SK-N-SH (cell line): ENCODE results near the gene KRT13. TPM values are rescaled to one million over a fixed set of nuclear protein-coding genes. Genes with fewer than 3 reads are reported as not detected.
"Not testable (repeated sequence)": the region's sequence is repeated elsewhere in the genome, so short reads cannot be mapped to it uniquely, and the experiment has no call there.

Source experiments
- CTCF ChIA-PET: fragments of 300-600, 350-600 bp; formaldehyde crosslinking; extraction: SDS; loops from one replicate; lab custom pipeline; 2021; lab: Yijun Ruan, JAX
- POLR2A ChIA-PET: fragments of 350-600 bp; sonication (Branson Sonifier 250); formaldehyde crosslinking; extraction: SDS; loops from one replicate; lab custom pipeline; 2020; ENCODE audit warnings: antibody characterized with exemption, inconsistent platforms; lab: Yijun Ruan, JAX
- DNase-seq: peaks from one replicate; pipeline ENCODE4 v3.0.0; 2012
- H2AFZ ChIP-seq: fragments of 200-600 bp; sonication (generic); 2 replicates; pipeline ENCODE4 v1.8.1; 2016; ENCODE audit warnings: antibody characterized with exemption, mild to moderate bottlenecking, low read depth
- H3F3A ChIP-seq: fragments of 200-600 bp; sonication (generic); replicated peaks from 2 replicates; pipeline ENCODE3; 2016; ENCODE audit warnings: antibody characterized with exemption, mild to moderate bottlenecking; ENCODE audit not compliant: insufficient read depth
- H3K27ac ChIP-seq, 2 experiments: fragments of 200-500 bp in 1 of 2; fragments of 200-600 bp in 1 of 2; sonication (Bioruptor generic) in 1 of 2; sonication (generic), shearing (Covaris generic) in 1 of 2; 2 replicates each; pipeline versions ENCODE4 v1.5.1 to v1.6.1; 2014 to 2016; ENCODE audit warnings: low read depth in 2 of 2, inconsistent platforms in 1 of 2, low read length in 1 of 2, mild to moderate bottlenecking in 1 of 2, mixed read lengths in 1 of 2
- H3K27me3 ChIP-seq: fragments of 200-600 bp; sonication (generic), shearing (Covaris generic); 2 replicates; pipeline ENCODE4 v1.6.1; 2016; ENCODE audit warnings: mixed run types; ENCODE audit not compliant: insufficient read depth
- H3K36me3 ChIP-seq, 2 experiments: fragments of 200-500 bp in 1 of 2; fragments of 200-600 bp in 1 of 2; sonication (Bioruptor generic) in 1 of 2; sonication (generic) in 1 of 2; replicated peaks in 1 of 2; 2 replicates each; pipeline versions ENCODE3 to v1.5.1; 2014 to 2016; ENCODE audit warnings: low read length in 1 of 2, mild to moderate bottlenecking in 1 of 2; ENCODE audit not compliant: insufficient read depth in 2 of 2, control insufficient read depth in 1 of 2
- H3K4me1 ChIP-seq, 2 experiments: fragments of 200-500 bp in 1 of 2; fragments of 200-600 bp in 1 of 2; sonication (Bioruptor generic) in 1 of 2; sonication (generic), shearing (Covaris generic) in 1 of 2; 2 replicates each; pipeline versions ENCODE4 v1.5.1 to v1.6.1; 2014 to 2016; ENCODE audit warnings: low read depth in 1 of 2, low read length in 1 of 2, mixed run types in 1 of 2; ENCODE audit not compliant: insufficient read depth in 2 of 2, control insufficient read depth in 1 of 2
- H3K4me2 ChIP-seq: fragments of 200-600 bp; sonication (generic), shearing (Covaris generic); 2 replicates; pipeline ENCODE4 v1.6.1; 2017; ENCODE audit warnings: mixed run types
- H3K4me3 ChIP-seq, 2 experiments: fragments of 200-500 bp in 1 of 2; fragments of 200-600 bp in 1 of 2; sonication (Bioruptor generic) in 1 of 2; sonication (generic), shearing (Covaris generic) in 1 of 2; 2 replicates each; pipeline versions ENCODE4 v1.5.1 to v1.8.1; 2014 to 2016; ENCODE audit warnings: low read depth in 2 of 2, inconsistent platforms in 1 of 2, low read length in 1 of 2, mild to moderate bottlenecking in 1 of 2, mixed read lengths in 1 of 2, moderate library complexity in 1 of 2
- H3K79me2 ChIP-seq: fragments of 200-600 bp; sonication (generic); 2 replicates; pipeline ENCODE4 v1.8.1; 2017; ENCODE audit warnings: mild to moderate bottlenecking; ENCODE audit not compliant: insufficient read depth
- H3K9ac ChIP-seq: fragments of 200-600 bp; sonication (generic); 2 replicates; pipeline ENCODE4 v1.6.1; 2017; ENCODE audit warnings: mixed run types
- H3K9me2 ChIP-seq: fragments of 200-600 bp; sonication (generic); 2 replicates; pipeline ENCODE4 v1.6.1; 2017; ENCODE audit warnings: mixed run types
- H3K9me3 ChIP-seq: fragments of 200-600 bp; sonication (generic); 2 replicates; pipeline ENCODE4 v1.6.1; 2017; ENCODE audit warnings: mixed run types, mild to moderate bottlenecking, moderate library complexity
- H4K20me1 ChIP-seq: fragments of 200-600 bp; sonication (generic); 2 replicates; pipeline ENCODE4 v1.6.1; 2017; ENCODE audit warnings: mild to moderate bottlenecking, mixed run types; ENCODE audit not compliant: insufficient read depth
- CHD2 ChIP-seq: fragments of 150-350 bp; IDR thresholded peaks from 2 replicates; pipeline ENCODE4 v1.6.1; 2018; ENCODE audit warnings: low read length; ENCODE audit not compliant: partially characterized antibody
- ELF1 ChIP-seq: IDR thresholded peaks from 2 replicates; pipeline ENCODE4 v1.4.0; 2012
- FOSL2 ChIP-seq: IDR thresholded peaks from 2 replicates; pipeline ENCODE4 v1.4.0; 2012; ENCODE audit warnings: low read depth, mild to moderate bottlenecking, moderate library complexity, borderline replicate concordance
- FOXM1 ChIP-seq: IDR thresholded peaks from 2 replicates; pipeline ENCODE4 v1.4.0; 2012; ENCODE audit warnings: low read depth, mild to moderate bottlenecking
- JUND ChIP-seq: IDR thresholded peaks from 2 replicates; pipeline ENCODE4 v1.4.0; 2012
- MXI1 ChIP-seq: IDR thresholded peaks from 2 replicates; pipeline ENCODE4 v1.6.1; 2012; ENCODE audit warnings: mild to moderate bottlenecking, low read depth, low read length, improper control_type of control experiment
- NFIC ChIP-seq: IDR thresholded peaks from 2 replicates; pipeline ENCODE4 v1.4.0; 2012; ENCODE audit warnings: borderline replicate concordance
- PBX3 ChIP-seq: IDR thresholded peaks from 2 replicates; pipeline ENCODE4; 2012
- POLR2AphosphoS5 ChIP-seq: IDR thresholded peaks from 2 replicates; pipeline ENCODE4 v1.6.1; 2012; ENCODE audit warnings: low read depth, low read length
- REST ChIP-seq: IDR thresholded peaks from 2 replicates; pipeline ENCODE4 v1.6.1; 2012; ENCODE audit warnings: mild to moderate bottlenecking, low read depth, low read length, moderate library complexity
- RXRA ChIP-seq: IDR thresholded peaks from 2 replicates; pipeline ENCODE4 v1.4.0; 2012; ENCODE audit warnings: low read depth, mild to moderate bottlenecking, borderline replicate concordance
- SMC3 ChIP-seq: IDR thresholded peaks from 2 replicates; pipeline ENCODE4 v1.6.1; 2012; ENCODE audit warnings: low read depth, low read length, improper control_type of control experiment
- TEAD4 ChIP-seq: IDR thresholded peaks from 2 replicates; pipeline ENCODE4 v1.4.0; 2012; ENCODE audit warnings: mild to moderate bottlenecking, borderline replicate concordance; ENCODE audit not compliant: insufficient read depth
- USF1 ChIP-seq: IDR thresholded peaks from 2 replicates; pipeline ENCODE4 v1.4.0; 2012; ENCODE audit warnings: low read depth, borderline replicate concordance
- WGBS: methylation state at CpG from one replicate; pipeline ENCODE4 v1.1.6; 2017; ENCODE audit warnings: low lambda C conversion rate; 5-methylcytosine and 5-hydroxymethylcytosine counted together
- polyA plus RNA-seq, 3 experiments: library from polyadenylated mRNA; depleted of rRNA; stranded (reverse); fragments of >200 nt; gene quantifications; 2 replicates each; pipeline ENCODE4 v1.2.3, GENCODE V29; 2012
- TF ChIP-seq, protein P1 (sequence below): fragments of 150-350 bp; IDR thresholded peaks from 2 replicates; pipeline ENCODE4 v1.6.1; 2016; ENCODE audit warnings: mild to moderate bottlenecking, low read depth, low read length
- TF ChIP-seq, protein P2 (sequence below): fragments of 200-600 bp; sonication (generic); IDR thresholded peaks from 2 replicates; pipeline ENCODE4 v1.6.1; 2017; ENCODE audit warnings: antibody characterized with exemption, mild to moderate bottlenecking, moderate library complexity
- TF ChIP-seq, protein P3 (sequence below): IDR thresholded peaks from 2 replicates; pipeline ENCODE4 v1.4.0; 2012; ENCODE audit warnings: low read depth, borderline replicate concordance

The KRT13 gene
- polyA plus RNA-seq, 1 of the 3 experiments (the other 2 are of a cell fraction), result 0.39 TPM

GRCh38 chr17:41544491-41544892 is 39.1 kb upstream of the KRT13 start (continued):
- TF ChIP-seq REST (no peak), TEAD4 (no peak), MXI1 (0 out of 2 replicates have a peak, but pooled peaks have one; percentile 44), RXRA (no peak), USF1 (no peak), NFIC (peak; percentile 60), FOSL2 (no peak), JUND (no peak), ELF1 (no peak), POLR2AphosphoS5 (0 out of 2 replicates have a peak, but pooled peaks have one; percentile 29), CHD2 (peak; percentile 97), FOXM1 (no peak), PBX3 (peak; percentile 42), SMC3 (peak; percentile 17; the same call in 1 of the 2 replicates)
- TF ChIP-seq, protein P1, sequence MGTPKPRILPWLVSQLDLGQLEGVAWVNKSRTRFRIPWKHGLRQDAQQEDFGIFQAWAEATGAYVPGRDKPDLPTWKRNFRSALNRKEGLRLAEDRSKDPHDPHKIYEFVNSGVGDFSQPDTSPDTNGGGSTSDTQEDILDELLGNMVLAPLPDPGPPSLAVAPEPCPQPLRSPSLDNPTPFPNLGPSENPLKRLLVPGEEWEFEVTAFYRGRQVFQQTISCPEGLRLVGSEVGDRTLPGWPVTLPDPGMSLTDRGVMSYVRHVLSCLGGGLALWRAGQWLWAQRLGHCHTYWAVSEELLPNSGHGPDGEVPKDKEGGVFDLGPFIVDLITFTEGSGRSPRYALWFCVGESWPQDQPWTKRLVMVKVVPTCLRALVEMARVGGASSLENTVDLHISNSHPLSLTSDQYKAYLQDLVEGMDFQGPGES, result no peak
- TF ChIP-seq, protein P2, sequence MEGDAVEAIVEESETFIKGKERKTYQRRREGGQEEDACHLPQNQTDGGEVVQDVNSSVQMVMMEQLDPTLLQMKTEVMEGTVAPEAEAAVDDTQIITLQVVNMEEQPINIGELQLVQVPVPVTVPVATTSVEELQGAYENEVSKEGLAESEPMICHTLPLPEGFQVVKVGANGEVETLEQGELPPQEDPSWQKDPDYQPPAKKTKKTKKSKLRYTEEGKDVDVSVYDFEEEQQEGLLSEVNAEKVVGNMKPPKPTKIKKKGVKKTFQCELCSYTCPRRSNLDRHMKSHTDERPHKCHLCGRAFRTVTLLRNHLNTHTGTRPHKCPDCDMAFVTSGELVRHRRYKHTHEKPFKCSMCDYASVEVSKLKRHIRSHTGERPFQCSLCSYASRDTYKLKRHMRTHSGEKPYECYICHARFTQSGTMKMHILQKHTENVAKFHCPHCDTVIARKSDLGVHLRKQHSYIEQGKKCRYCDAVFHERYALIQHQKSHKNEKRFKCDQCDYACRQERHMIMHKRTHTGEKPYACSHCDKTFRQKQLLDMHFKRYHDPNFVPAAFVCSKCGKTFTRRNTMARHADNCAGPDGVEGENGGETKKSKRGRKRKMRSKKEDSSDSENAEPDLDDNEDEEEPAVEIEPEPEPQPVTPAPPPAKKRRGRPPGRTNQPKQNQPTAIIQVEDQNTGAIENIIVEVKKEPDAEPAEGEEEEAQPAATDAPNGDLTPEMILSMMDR, result no peak
- TF ChIP-seq, protein P3, sequence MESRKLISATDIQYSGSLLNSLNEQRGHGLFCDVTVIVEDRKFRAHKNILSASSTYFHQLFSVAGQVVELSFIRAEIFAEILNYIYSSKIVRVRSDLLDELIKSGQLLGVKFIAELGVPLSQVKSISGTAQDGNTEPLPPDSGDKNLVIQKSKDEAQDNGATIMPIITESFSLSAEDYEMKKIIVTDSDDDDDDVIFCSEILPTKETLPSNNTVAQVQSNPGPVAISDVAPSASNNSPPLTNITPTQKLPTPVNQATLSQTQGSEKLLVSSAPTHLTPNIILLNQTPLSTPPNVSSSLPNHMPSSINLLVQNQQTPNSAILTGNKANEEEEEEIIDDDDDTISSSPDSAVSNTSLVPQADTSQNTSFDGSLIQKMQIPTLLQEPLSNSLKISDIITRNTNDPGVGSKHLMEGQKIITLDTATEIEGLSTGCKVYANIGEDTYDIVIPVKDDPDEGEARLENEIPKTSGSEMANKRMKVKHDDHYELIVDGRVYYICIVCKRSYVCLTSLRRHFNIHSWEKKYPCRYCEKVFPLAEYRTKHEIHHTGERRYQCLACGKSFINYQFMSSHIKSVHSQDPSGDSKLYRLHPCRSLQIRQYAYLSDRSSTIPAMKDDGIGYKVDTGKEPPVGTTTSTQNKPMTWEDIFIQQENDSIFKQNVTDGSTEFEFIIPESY, result no peak

DNA sequence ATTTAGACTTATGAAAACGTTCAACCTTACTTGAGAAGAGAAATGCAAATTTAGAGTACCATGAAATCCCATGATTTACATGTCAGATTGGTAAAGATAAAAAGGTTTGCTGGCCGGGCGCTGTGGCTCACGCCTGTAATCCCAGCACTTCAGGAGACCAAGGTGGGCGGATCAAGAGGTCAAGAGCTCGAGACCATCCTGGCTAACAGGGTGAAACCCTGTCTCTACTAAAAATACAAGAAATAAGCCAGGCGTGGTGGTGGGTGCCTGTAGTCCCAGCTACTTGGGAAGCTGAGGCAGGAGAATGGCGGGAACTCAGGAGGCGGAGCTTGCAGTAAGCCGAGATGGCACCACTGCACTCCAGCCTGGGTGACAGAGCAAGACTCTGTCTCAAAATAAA is 37.4 kb upstream of the KRT13 start:
- POLR2A ChIA-PET, H3K4me3 ChIP-seq, H3K79me2 ChIP-seq, H3K27me3 ChIP-seq, H4K20me1 ChIP-seq, H3K36me3 ChIP-seq, H3K9me2 ChIP-seq, H3K9ac ChIP-seq, H3K9me3 ChIP-seq, H2AFZ ChIP-seq, H3K27ac ChIP-seq, DNase-seq, H3K4me2 ChIP-seq: not testable (repeated sequence)
- CTCF ChIA-PET, result interaction anchor here (1.2 to 25.5 kb wide), 8 partner anchors 12 to 221 kb away, joined by 4 to 646 read pairs (median 6); no protein-coding TSS in a partner anchor
- Histone ChIP-seq H3K4me1 (peaks cover 24 to 31% of the 10 kb centered on the region in 2 experiments; a peak in 3 of 4 replicates), H3F3A (peaks cover 34% of the 10 kb centered on the region)
- WGBS, result 88% methylated on average over 10 of the region's 10 CpGs
